Spleen (tissue), 11 donors: ENCODE measurements around the gene RPP14. TPM values are rescaled to one million over a fixed set of nuclear protein-coding genes. Genes with fewer than 3 reads are reported as not detected.
A peak's percentile ranks its signal among the peaks of the same experiment; 100 is the strongest.

Experiments used
- DNase-seq: peaks from one replicate; pipeline ENCODE4 v3.0.0-alpha.2; 2020
- H3K27ac ChIP-seq, 8 donors: fragments of 200-600 bp; sonication (generic) in 7 of 8; 1 replicate in 4 of 8; 2 replicates in 4 of 8; pipeline versions ENCODE4 v1.5.0 to v1.8.0; 2016 to 2021; ENCODE audit warnings: inconsistent platforms in 4 of 8, mild to moderate bottlenecking in 4 of 8, moderate library complexity in 1 of 8
- H3K27me3 ChIP-seq, 7 donors: fragments of 200-600 bp; sonication (generic) in 6 of 7; replicated peaks in 1 of 7; 1 replicate in 4 of 7; 2 replicates in 3 of 7; pipeline versions ENCODE4 v1.5.0 to v1.8.0; 2016 to 2021; ENCODE audit warnings: inconsistent platforms in 3 of 7, mild to moderate bottlenecking in 1 of 7
- H3K36me3 ChIP-seq, 6 donors: fragments of 200-600 bp; sonication (generic) in 5 of 6; 1 replicate in 4 of 6; 2 replicates in 2 of 6; pipeline versions ENCODE4 v1.5.0 to v1.8.0; 2016 to 2021; ENCODE audit warnings: inconsistent platforms in 2 of 6
- H3K4me1 ChIP-seq, 6 donors: fragments of 200-600 bp; sonication (generic) in 5 of 6; 1 replicate in 3 of 6; 2 replicates in 3 of 6; pipeline versions ENCODE4 v1.5.0 to v1.8.0; 2016 to 2021; ENCODE audit warnings: inconsistent platforms in 3 of 6
- H3K4me3 ChIP-seq, 8 donors: fragments of 200-600 bp; sonication (generic) in 7 of 8; 1 replicate in 4 of 8; 2 replicates in 4 of 8; pipeline versions ENCODE4 v1.5.0 to v1.8.0; 2016 to 2021; ENCODE audit warnings: inconsistent platforms in 4 of 8, mild to moderate bottlenecking in 4 of 8, moderate library complexity in 2 of 8
- H3K9me3 ChIP-seq, 8 donors: fragments of 200-600 bp; sonication (generic) in 7 of 8; 1 replicate in 4 of 8; 2 replicates in 4 of 8; pipeline versions ENCODE4 v1.5.0 to v1.8.0; 2016 to 2021; ENCODE audit warnings: inconsistent platforms in 4 of 8
- CTCF ChIP-seq, 11 experiments: fragments of 200-600 bp in 7 of 11; fragments of 450-650 bp in 4 of 11; sonication (generic) in 4 of 11; IDR thresholded peaks in 8 of 11; conservative IDR thresholded peaks in 3 of 11; 1 replicate in 7 of 11; 2 replicates in 4 of 11; pipeline versions ENCODE4 v1.4.0 to v1.8.0; 2016 to 2021; ENCODE audit warnings: antibody characterized with exemption in 11 of 11, inconsistent platforms in 4 of 11, mild to moderate bottlenecking in 1 of 11
- POLR2A ChIP-seq, 3 donors: fragments of 450-650 bp; IDR thresholded peaks; one replicate each; pipeline ENCODE4 v1.5.1; 2017; ENCODE audit warnings: antibody characterized with exemption in 3 of 3, mild to moderate bottlenecking in 1 of 3
- POLR2AphosphoS5 ChIP-seq, 3 donors: sonication (generic); formaldehyde crosslinking; IDR thresholded peaks; one replicate each; pipeline ENCODE4 v1.5.1; 2017; ENCODE audit warnings: antibody characterized with exemption in 3 of 3
- WGBS, 5 donors: extraction: QIAGEN DNeasy Blood & Tissue Kit in 3 of 5; methylation state at CpG; one replicate each; pipeline versions ENCODE4 v1.1.5 to v1.1.7; 2013 to 2018; 5-methylcytosine and 5-hydroxymethylcytosine counted together
- intact Hi-C: fragments of 100-400 bp; cut with DNase I; formaldehyde crosslinking; loops from one replicate; pipeline ENCODE4 v1.15.0; 2023; ENCODE audit warnings: low total_unique reads
- polyA plus RNA-seq, 3 donors: library from polyadenylated mRNA; stranded (reverse); fragments of 200-250 nt; gene quantifications; one replicate each; pipeline ENCODE4 v1.2.1, GENCODE V29; 2013
- total RNA-seq, 7 donors: library from RNA; depleted of rRNA in 3 of 7; stranded (reverse); fragments of >200 nt in 3 of 7; fragmentation: NEBNext Ultra II Directional in 4 of 7; extraction: Animal tissue kit (Norgen Biotek cat#: 25700) in 4 of 7; gene quantifications; one replicate each; pipeline versions ENCODE4 v1.1.0 to v1.2.1, GENCODE V29; 2016 to 2021
- donor health status: healthy with polysubstance abuse.
- donor health status: DM: no; HTN: no; CAD: no; lungs with moderate emphysema.
- donor health status: DM: no; HTN: no; CAD: no.
- donor health status: Bipolar disorder and iron deficiency.
- donor health status: healthy.
- donor health status: DM: no; HTN: no; CAD: no.
- donor health status: DM: yes; HTN: yes; CAD: no.

RPP14 gene
- total and polyA plus RNA-seq, 10 donors: 6.2 to 21.3 (median 14.3) TPM

GRCh38 chr3:58349792-58350626, 44.0 kb downstream of the RPP14 start:
- DNase-seq: no peak
- Histone ChIP-seq H3K36me3 (peaks cover 0 to 5% (median 0%) of the 10 kb centered on the region in 6 donors), H3K4me1 (peaks cover 13 to 100% (median 85%) of the 10 kb centered on the region in 6 donors), H3K27ac (peak overlapping the region; percentile 53 to 92 (median 86)), H3K9me3 (no peaks in the 10 kb centered on the region), H3K27me3 (no peaks in the 10 kb centered on the region), H3K4me3 (peak overlapping the region in 1 of 8 donors; percentile 29)
- peak in 1 of 3 donors; percentile 56 for TF ChIP-seq POLR2A (IDR thresholded peaks at IDR 0.05)
- TF ChIP-seq CTCF (IDR thresholded peaks at IDR 0.05 in 8 of 11, conservative IDR thresholded peaks at IDR 0.05 in 3 of 11): no peak
- peak in 1 of 3 donors; percentile 83 for TF ChIP-seq POLR2AphosphoS5 (IDR thresholded peaks at IDR 0.05)
- intact Hi-C loops: no loop called here
- WGBS, 5 donors: 35 to 55% (median 43%) methylated on average over 7 of the region's 7 CpGs

- no peaks in the 10 kb centered on the region for H3K27me3 ChIP-seq
- H3K4me3 ChIP-seq: peak overlapping the region in 1 of 8 donors; percentile 29
- 51 to 71% (median 56%) methylated on average over 2 of the region's 2 CpGs for WGBS, 5 donors
- H3K4me1 ChIP-seq: peaks cover 14 to 100% (median 90%) of the 10 kb centered on the region in 6 donors
- H3K36me3 ChIP-seq: peaks cover 0 to 5% (median 0%) of the 10 kb centered on the region in 6 donors
- H3K27ac ChIP-seq: peak overlapping the region; percentile 45 to 92 (median 86)
- DNase-seq: no peak
- no peak for TF ChIP-seq POLR2A (IDR thresholded peaks at IDR 0.05)
- TF ChIP-seq CTCF (IDR thresholded peaks at IDR 0.05 in 8 of 11, conservative IDR thresholded peaks at IDR 0.05 in 3 of 11): no peak
- TF ChIP-seq POLR2AphosphoS5 (IDR thresholded peaks at IDR 0.05): no peak
- H3K9me3 ChIP-seq: no peaks in the 10 kb centered on the region
- intact Hi-C loops: no loop called here
These were observed 44.6 kb downstream of the RPP14 start for GRCh38 chr3:58350627-58351013.

- no peaks in the 10 kb centered on the region for H3K27me3 ChIP-seq
- intact Hi-C loops: no loop called here
- peak overlapping the region in 1 of 8 donors; percentile 13 for H3K4me3 ChIP-seq
- TF ChIP-seq CTCF (IDR thresholded peaks at IDR 0.05 in 8 of 11, conservative IDR thresholded peaks at IDR 0.05 in 3 of 11): peak in 3 of 11 experiments; percentile 5 to 17 (median 13)
- TF ChIP-seq POLR2AphosphoS5 (IDR thresholded peaks at IDR 0.05): no peak
- peak overlapping the region; percentile 5 to 92 (median 86) for H3K27ac ChIP-seq
- WGBS, 5 donors: 52 to 69% (median 54%) methylated on average over 3 of the region's 3 CpGs
- DNase-seq: no peak
- H3K9me3 ChIP-seq: no peaks in the 10 kb centered on the region
- H3K4me1 ChIP-seq: peaks cover 18 to 100% (median 96%) of the 10 kb centered on the region in 6 donors
- H3K36me3 ChIP-seq: peaks cover 0 to 1% (median 0%) of the 10 kb centered on the region in 6 donors
These were observed 45.9 kb downstream of the RPP14 start for GRCh38 chr3:58351920-58352319.

- Histone ChIP-seq H3K9me3 (no peaks in the 10 kb centered on the region), H3K27ac (peak overlapping the region in 6 of 8 donors; percentile 82 to 92 (median 90)), H3K4me1 (peaks cover 18 to 100% (median 97%) of the 10 kb centered on the region in 6 donors), H3K4me3 (peak overlapping the region in 2 of 8 donors; percentile 31 to 62), H3K36me3 (no peaks in the 10 kb centered on the region), H3K27me3 (no peaks in the 10 kb centered on the region)
- no peak for DNase-seq
- no peak for TF ChIP-seq CTCF (IDR thresholded peaks at IDR 0.05 in 8 of 11, conservative IDR thresholded peaks at IDR 0.05 in 3 of 11)
- no peak for TF ChIP-seq POLR2A (IDR thresholded peaks at IDR 0.05)
- TF ChIP-seq POLR2AphosphoS5 (IDR thresholded peaks at IDR 0.05): no peak
- 69 to 78% (median 74%) methylated on average over 6 of the region's 6 CpGs for WGBS, 5 donors
- intact Hi-C loops: no loop called here
These were observed 46.6 kb downstream of the RPP14 start for GRCh38 chr3:58352626-58353025.
